ENCODE measurements around the gene MLC1.
A peak's percentile ranks its signal among the peaks of the same experiment; 100 is the strongest.

MLC1 gene

DNA sequence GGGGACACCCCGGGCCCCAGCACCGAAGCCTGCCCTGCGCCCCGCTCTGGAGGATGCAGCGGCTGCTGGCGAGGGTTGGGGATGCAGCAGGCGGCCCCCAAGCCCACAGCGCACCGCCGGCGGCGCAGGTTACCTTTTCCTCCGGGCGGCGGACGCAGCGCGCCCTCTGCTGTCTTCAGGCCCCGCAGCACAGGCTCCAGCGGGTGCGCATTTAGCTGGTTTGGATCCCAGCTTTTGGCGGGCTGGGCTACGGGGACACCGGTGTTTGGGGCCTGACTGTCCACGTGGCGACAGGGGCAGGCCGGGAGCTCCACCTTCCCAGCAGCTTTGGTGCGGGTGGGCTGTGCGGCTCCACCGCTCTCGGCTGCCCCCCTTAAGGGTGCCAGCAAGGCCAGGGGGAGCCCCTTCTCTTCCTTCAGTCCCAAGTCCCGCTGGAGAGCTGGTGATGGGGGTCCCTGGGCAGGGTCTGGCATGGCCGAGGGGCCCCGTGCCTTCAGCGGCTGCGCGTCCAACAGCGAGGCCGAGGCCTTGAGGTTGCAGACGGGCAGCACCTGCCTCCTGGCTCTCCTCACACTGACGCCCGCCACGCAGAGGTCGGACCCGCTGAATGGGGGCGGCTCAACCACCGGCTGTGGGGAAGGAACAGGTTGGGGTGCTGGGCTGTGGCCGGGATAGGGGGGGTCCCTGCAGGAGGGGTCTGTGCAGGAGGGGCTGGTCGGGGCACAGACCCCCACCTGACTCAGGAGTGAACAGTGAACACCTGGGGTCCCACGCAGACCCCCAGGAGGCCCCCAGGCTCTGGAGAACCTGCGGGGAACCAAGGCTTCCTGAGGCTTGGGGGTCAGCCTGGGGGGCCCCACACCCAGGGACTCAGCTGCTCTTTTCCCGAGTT is 54.7 kb downstream of the MLC1 start:
- Mint-ChIP-seq H3K4me1 (peaks cover 28% of the 10 kb centered on the region), H3K36me3 (no peaks in the 10 kb centered on the region), H3K9me3 (no peaks in the 10 kb centered on the region), H3K27ac (no peak overlapping the region), H3K4me3 (peak overlapping the region; percentile 23)
- DNase-seq (ENCODE audit: low spot score in 2 of 2) (peak; percentile 70 to 92), ATAC-seq (peak; percentile 88)

DNA sequence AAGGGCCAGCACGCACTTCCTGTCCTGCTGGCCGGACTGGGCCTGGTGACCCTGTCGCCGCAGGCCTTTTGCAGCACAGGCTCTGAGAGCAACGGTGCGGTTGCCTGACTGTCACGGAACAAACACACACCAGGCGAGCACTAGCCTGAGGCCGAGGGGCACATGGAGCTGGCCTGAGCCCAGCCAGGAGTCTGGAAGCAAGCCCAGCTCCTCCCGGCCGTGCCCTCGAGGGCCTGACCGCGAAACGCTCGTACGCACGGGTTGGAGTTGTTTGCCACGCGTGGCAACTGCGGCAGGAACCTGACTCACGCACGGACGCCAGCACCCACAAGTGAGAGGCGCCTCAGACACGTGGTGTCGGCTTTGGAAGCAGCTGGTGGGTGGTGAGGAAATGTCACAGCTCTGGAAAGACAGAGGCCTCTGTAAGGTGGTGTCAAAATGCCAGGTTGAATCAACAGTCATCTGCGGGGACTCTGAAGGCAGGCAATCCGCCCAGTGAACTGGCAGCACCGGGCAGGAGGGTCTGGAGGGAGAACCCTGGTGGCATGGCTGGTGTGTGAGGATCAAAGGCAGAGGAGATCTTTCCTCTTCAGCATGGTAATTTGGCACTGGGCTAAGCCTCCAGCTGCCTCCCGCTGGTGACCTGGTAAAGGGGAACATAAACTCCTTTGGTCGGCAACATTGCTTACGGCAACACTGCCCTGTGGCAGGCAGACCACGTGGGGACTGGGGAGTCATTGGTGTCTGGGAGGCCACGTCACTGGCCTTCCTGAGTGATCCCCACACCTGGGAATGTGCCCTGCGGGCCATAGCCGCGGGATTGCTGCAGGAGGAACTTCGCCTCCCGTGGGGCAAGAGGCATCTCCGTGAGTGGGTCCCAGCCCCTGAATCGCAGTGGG is 57.3 kb downstream of the MLC1 start:
- H3K27ac Mint-ChIP-seq = no peak overlapping the region
- no peaks in the 10 kb centered on the region for H3K9me3 Mint-ChIP-seq
- DNase-seq (ENCODE audit: low spot score in 2 of 2) (no peak), ATAC-seq (peak; percentile 75)
- H3K36me3 Mint-ChIP-seq = no peaks in the 10 kb centered on the region
- peak overlapping the region; percentile 41 for H3K4me3 Mint-ChIP-seq
- H3K4me1 Mint-ChIP-seq = peaks cover 26% of the 10 kb centered on the region

DNA sequence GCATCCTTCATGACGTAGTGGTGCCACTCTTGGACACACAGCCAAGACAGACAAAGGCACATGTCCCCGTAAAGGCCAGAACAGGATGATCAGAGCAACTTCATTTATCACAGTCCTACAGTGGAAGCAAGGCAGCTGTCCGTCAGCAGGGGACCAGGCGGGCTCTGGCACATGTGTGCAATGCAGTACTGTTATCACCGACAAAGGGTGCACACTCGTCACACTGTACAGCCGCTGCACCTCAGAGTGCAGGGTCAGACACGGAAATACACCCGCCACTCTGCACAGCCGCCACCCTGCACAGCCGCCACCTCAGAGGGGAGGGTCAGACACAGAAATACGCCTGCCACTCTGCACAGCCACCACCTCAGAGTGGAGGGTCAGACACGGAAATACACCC is 59.2 kb downstream of the MLC1 start:
- Mint-ChIP-seq H3K9me3 (no peaks in the 10 kb centered on the region), H3K36me3 (no peaks in the 10 kb centered on the region), H3K4me1 (peaks cover 26% of the 10 kb centered on the region), H3K4me3 (no peak overlapping the region), H3K27ac (no peak overlapping the region)
- ATAC-seq (no peak), DNase-seq (ENCODE audit: low spot score in 2 of 2) (no peak)

DNA sequence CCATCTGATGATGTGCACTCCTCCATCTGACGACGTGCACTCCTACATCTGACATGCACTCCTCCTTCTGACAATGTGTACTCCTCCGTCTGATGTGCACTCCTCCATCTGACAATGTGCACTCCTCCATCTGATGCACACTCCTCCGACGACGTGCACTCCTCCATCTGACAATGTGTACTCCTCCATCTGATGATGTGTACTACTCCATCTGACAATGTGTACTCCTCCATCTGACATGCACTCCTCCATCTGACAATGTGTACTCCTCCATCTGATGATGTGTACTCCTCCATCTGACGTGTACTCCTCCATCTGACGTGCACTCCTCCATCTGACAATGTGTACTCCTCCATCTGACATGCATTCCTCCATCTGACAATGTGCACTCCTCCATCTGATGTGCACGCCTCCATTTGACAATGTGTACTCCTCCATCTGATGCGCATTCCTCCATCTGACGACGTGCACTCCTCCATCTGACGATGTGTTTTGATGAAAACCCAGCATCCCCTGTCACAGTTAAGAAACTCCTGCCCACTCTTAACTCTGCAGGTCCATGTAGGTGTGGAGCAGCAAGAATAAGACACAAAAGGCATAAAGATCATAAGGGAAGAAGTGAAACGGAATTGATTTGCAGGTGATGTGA is 62.9 kb downstream of the MLC1 start:
- Mint-ChIP-seq H3K9me3 (no peaks in the 10 kb centered on the region), H3K4me1 (peaks cover 9% of the 10 kb centered on the region), H3K4me3 (no peak overlapping the region), H3K36me3 (no peaks in the 10 kb centered on the region), H3K27ac (no peak overlapping the region)
- ATAC-seq (no peak), DNase-seq (ENCODE audit: low spot score in 2 of 2) (no peak)

DNA sequence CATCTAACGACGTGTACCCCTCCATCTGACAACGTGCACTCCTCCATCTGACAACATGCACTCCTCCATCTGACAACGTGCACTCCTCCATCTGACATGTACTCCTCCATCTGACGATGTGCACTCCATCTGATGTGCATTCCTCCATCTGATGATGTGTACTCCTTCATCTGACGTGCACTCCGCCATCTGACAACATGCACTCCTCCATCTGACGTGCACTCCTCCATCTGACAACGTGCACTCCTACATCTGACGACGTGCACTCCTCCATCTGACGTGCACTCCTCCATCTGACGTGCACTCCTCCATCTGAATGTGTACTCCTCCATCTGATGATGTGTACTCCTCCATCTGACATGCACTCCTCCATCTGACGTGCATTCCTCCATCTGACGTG is 64.6 kb downstream of the MLC1 start:
- Mint-ChIP-seq H3K27ac (no peak overlapping the region), H3K4me1 (peaks cover 9% of the 10 kb centered on the region), H3K36me3 (no peaks in the 10 kb centered on the region), H3K4me3 (no peak overlapping the region), H3K9me3 (no peaks in the 10 kb centered on the region)
- DNase-seq (ENCODE audit: low spot score in 2 of 2) = no peak
- ATAC-seq = no peak

DNA sequence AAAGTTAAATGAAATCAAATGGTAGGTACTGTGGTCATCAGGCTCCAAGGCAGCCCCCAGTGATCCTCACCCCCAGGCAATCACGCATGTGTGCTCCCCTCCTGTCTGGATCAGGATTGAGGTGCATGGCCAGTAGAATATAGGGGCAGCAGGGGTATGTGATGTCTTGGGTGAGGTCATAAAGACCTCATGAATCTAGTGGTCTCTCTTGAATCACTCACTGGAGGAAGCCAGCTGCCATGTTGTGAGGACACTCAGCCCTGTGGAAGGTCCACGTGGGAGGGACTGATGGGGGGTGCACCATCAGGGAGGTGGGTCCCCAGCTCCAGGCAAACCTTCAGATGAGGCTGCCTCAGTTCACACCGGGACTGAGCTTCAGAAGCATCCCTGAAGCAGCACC is 65.9 kb downstream of the MLC1 start:
- H3K36me3 Mint-ChIP-seq = no peaks in the 10 kb centered on the region
- ATAC-seq (peak; percentile 29), DNase-seq (ENCODE audit: low spot score in 2 of 2) (no peak)
- peaks cover 2% of the 10 kb centered on the region for H3K4me1 Mint-ChIP-seq
- peak overlapping the region; percentile 73 for H3K4me3 Mint-ChIP-seq
- no peaks in the 10 kb centered on the region for H3K9me3 Mint-ChIP-seq
- H3K27ac Mint-ChIP-seq = peak overlapping the region; percentile 23

DNA sequence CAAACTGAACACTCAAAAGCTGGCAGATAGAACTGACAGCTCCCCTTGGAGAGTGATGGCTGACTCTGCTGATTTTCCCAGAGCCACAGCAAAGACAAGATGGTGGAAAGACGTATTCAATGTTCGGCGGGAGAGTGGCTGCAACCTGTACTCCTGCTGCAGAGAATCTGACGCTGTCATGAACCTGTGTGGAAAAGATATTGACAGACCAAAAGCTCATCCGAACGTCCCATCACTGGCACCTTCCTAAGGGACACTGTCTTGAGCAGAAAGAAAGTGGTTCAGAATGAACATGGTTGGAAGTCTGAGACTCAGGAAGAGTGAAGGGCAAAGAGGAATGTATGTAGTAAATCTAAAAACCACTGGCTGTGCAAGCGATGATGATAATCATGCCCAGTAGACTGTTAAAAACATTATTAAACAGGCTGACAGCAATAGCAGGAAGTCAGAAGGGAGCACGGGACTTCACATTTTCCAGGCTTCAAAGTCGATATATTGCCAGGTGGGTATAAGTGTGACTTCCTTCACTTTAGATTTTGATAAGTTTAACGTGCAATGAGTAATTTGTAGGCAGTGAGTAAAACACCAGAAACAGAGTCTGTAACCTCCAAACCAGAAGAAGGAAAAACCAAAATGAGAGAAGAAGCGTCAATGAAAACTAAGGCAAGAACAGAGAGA is 66.5 kb downstream of the MLC1 start:
- Mint-ChIP-seq H3K27ac (peak overlapping the region; percentile 23), H3K36me3 (no peaks in the 10 kb centered on the region), H3K4me3 (peak overlapping the region; percentile 73), H3K9me3 (no peaks in the 10 kb centered on the region), H3K4me1 (peaks cover 6% of the 10 kb centered on the region)
- DNase-seq (ENCODE audit: low spot score in 2 of 2) (no peak), ATAC-seq (peak; percentile 71)

DNA sequence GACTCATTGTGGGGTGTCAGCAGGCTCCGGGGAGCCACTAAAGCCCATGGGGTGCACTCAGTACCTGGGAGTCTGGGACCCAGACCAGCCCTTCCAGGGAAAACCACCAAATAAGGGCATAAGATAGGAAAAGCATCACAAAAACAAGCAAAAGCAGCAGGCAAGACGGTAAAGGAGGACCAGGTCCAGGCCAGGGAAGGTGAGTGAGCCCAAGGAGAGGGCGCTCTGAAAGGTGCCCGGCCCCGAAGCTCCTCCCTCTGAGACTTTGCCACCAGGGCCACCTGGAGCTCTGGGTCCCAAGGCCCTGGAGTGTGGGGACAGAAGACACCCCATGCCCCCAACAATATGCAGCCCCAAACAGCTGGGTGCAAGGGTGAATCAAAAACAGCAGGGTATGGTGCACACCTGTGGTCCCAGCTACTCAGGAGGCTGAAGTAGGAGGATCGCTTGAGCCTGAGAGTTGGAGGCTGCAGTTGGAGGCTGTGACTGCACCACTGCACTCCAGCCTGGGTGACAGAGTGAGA is 67.5 kb downstream of the MLC1 start:
- Mint-ChIP-seq H3K36me3 (no peaks in the 10 kb centered on the region), H3K4me1 (peaks cover 6% of the 10 kb centered on the region), H3K27ac (peak overlapping the region; percentile 23), H3K9me3 (no peaks in the 10 kb centered on the region), H3K4me3 (peak overlapping the region; percentile 73)
- DNase-seq (ENCODE audit: low spot score in 2 of 2) (no peak), ATAC-seq (no peak)

DNA sequence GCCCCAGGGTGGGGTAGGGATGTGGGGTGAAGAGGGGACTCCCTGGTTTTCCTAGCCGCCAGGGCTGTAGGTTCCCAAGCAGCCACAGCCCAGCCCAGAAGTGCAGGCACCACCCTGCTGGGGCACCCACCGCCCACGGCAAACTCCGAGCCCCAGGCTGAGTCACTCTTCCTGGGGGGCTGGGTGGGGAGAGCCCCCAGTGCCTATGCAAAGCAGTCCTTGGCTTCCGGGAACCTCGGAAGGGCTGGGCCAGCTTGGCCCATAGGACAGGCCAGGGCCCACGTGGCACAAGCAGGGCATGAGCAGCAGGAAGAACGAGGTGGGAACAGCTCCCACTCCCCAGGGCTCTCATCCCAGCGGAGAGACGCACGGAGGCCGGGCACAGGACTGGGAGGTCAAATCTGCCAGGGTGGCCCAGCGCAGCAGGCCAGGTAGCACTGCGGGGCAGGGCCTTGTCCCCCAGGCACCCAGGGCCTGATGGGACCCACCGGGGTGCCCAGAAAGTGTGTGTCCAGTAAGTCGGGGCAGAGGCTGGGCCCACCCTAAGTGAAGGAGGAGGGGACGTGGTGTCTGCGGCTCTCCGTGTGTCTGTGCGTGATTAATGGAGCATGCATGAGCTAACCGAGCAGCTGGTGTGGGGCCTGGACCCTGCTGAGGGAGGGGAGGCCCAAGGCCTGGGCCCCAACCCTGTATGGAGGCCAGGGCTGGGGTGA is 68.1 kb downstream of the MLC1 start:
- Mint-ChIP-seq H3K36me3 (peaks cover under 1% of the 10 kb centered on the region), H3K27ac (peak overlapping the region; percentile 23), H3K9me3 (no peaks in the 10 kb centered on the region), H3K4me1 (peaks cover 7% of the 10 kb centered on the region), H3K4me3 (peak overlapping the region; percentile 73)
- DNase-seq (ENCODE audit: low spot score in 2 of 2) (peak; percentile 75 to 88), ATAC-seq (peak; percentile 86)

DNA sequence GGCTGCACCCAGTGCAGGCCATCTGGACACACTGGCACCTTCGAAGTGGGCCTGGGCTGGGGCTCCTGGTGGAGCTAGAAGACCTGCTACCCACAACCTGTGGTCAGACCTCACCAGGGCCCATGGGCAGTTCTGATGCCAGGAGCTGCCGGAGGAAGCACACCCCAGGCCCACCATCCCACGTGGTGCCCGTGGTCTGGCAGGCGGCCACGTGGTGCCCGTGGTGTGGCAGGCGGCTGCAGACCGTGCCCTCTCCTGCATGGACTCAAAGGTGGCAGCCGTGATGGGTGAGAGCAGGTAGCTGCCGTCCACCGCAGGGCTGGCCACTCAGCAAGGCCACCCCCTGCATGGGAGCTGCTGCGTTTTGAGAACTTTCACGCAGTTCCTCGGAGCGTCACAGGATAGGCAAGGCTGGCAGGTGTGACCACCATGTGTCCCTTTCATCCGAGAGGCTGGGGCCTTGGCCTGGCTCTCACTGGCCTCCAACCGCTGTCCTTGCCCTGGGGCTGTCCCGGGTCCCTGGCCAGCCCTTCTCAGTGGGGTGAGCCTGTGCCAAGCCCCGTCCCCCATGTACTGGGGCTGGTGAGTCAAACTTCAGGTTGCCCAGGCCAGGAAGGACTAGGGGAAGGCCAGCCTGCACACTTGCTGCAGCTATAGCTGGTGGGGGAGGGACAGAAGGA is 68.8 kb downstream of the MLC1 start:
- ATAC-seq = no peak
- DNase-seq (ENCODE audit: low spot score in 2 of 2) = no peak
- Mint-ChIP-seq H3K4me1 (peaks cover 14% of the 10 kb centered on the region), H3K9me3 (no peaks in the 10 kb centered on the region), H3K4me3 (peak overlapping the region; percentile 73), H3K36me3 (peaks cover 7% of the 10 kb centered on the region), H3K27ac (peak overlapping the region; percentile 23)

DNA sequence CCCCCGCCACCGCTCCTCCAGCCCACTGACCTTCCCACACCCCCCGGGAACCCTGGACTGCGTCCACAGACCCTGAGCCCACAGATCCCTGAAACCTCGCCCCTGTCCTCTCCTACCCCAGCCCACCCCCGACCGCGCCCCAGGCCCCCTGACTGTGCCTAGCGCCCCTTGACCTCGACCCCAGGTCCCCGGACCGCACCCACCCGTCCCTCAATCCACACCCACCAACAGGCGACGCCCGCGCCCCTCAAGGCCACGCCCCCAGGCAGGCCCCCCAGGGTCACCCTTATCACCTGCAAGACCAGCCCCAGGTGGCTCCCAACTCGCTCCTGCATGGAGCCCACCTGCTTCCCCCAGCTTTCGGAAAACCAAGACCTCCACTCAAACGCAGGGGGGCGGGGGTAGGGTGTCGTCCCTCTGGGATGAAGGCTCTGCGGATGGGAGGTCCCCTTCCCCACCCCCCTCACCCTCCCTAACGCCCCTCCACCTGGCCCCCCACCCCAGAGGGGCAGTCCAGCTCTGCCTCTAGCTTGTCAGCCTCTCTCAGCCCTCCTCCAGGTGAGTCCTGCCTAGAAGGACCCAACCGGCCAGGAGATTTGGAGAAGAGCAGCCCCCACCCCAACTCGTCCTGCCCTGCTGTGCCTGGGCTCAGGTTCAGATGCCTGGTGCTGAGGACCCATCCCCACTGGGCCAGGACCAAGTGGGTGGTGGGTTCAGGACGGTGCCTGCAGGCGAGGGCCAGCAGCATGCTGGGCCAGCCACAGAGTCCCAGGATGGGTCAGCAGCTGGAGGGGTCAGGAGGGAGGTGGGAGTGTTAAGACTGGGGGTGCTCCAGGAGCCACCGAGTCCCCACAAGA is 69.5 kb downstream of the MLC1 start:
- ATAC-seq (no peak), DNase-seq (ENCODE audit: low spot score in 2 of 2) (no peak)
- peak overlapping the region; percentile 73 for H3K4me3 Mint-ChIP-seq
- H3K27ac Mint-ChIP-seq = no peak overlapping the region
- H3K9me3 Mint-ChIP-seq = no peaks in the 10 kb centered on the region
- peaks cover 9% of the 10 kb centered on the region for H3K36me3 Mint-ChIP-seq
- H3K4me1 Mint-ChIP-seq = peaks cover 19% of the 10 kb centered on the region

DNA sequence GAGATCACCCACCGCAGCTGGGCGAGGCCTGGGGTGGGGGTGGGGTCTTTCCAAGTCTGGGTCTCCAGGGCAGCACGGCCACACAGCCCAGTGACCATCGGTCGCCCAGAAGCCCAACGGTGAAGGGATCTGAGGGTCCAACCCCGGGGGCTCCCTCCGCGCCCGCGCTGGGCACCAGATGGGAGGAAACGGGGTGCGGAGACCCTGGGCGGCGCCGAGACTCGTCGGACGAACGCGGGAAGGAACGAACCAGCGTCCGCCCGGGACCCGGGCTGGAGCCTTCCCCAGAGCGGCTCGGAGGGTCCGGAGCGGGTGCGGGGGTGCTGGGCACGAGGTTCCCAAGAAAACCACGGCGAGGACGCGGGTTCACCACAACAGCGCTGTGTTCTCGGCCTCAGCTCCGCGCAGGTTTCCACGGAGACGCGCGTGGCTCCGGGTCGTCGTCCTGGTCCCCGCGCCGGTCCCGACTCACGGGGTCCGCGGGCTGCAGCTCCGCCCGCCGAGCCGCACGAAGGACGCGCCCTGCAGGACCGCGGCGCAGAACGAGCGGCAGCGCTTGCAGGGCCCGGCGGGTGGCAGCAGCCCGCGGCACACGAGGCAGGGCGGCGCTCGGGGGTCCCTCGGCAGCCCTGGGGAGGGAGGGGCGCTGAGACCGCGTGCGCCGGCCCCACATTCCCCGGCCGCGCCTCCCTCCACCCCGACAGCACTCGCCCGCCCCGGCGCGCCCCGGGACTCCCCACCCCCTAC is 70.4 kb downstream of the MLC1 start:
- peaks cover 19% of the 10 kb centered on the region for H3K4me1 Mint-ChIP-seq
- H3K4me3 Mint-ChIP-seq = peak overlapping the region; percentile 41
- H3K27ac Mint-ChIP-seq = no peak overlapping the region
- no peaks in the 10 kb centered on the region for H3K9me3 Mint-ChIP-seq
- H3K36me3 Mint-ChIP-seq = peaks cover 9% of the 10 kb centered on the region
- no peak for DNase-seq (ENCODE audit: low spot score in 2 of 2)
- ATAC-seq = no peak
